ENCODE measurements around the gene ADIRF.
"Not testable (repeated sequence)": the region's sequence is repeated elsewhere in the genome, so short reads cannot be mapped to it uniquely, and the experiment has no call there.

DNA sequence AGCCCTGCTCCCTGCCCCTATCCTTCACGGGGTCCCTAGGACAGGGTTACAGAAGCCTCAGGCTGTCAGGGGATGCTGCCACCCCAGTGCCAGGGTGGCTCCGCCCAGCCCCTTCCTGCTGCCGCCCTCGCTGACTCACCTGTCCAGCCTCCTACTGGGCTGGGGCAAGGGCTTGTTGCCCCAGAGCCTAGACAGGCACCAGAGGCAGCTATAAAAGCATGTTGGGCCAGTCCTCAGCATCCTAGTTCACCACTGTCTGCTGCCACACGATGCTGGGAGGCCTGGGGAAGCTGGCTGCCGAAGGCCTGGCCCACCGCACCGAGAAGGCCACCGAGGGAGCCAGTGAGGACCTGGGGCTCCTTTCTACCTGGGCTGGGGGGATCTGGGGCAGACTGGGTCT is 51.8 kb downstream of the ADIRF start, which contains the start of gene FAM25A:
- TF ChIP-seq, protein P1, sequence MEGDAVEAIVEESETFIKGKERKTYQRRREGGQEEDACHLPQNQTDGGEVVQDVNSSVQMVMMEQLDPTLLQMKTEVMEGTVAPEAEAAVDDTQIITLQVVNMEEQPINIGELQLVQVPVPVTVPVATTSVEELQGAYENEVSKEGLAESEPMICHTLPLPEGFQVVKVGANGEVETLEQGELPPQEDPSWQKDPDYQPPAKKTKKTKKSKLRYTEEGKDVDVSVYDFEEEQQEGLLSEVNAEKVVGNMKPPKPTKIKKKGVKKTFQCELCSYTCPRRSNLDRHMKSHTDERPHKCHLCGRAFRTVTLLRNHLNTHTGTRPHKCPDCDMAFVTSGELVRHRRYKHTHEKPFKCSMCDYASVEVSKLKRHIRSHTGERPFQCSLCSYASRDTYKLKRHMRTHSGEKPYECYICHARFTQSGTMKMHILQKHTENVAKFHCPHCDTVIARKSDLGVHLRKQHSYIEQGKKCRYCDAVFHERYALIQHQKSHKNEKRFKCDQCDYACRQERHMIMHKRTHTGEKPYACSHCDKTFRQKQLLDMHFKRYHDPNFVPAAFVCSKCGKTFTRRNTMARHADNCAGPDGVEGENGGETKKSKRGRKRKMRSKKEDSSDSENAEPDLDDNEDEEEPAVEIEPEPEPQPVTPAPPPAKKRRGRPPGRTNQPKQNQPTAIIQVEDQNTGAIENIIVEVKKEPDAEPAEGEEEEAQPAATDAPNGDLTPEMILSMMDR (IDR thresholded peaks at IDR 0.05), result not testable (repeated sequence)
- TF ChIP-seq, protein P2, sequence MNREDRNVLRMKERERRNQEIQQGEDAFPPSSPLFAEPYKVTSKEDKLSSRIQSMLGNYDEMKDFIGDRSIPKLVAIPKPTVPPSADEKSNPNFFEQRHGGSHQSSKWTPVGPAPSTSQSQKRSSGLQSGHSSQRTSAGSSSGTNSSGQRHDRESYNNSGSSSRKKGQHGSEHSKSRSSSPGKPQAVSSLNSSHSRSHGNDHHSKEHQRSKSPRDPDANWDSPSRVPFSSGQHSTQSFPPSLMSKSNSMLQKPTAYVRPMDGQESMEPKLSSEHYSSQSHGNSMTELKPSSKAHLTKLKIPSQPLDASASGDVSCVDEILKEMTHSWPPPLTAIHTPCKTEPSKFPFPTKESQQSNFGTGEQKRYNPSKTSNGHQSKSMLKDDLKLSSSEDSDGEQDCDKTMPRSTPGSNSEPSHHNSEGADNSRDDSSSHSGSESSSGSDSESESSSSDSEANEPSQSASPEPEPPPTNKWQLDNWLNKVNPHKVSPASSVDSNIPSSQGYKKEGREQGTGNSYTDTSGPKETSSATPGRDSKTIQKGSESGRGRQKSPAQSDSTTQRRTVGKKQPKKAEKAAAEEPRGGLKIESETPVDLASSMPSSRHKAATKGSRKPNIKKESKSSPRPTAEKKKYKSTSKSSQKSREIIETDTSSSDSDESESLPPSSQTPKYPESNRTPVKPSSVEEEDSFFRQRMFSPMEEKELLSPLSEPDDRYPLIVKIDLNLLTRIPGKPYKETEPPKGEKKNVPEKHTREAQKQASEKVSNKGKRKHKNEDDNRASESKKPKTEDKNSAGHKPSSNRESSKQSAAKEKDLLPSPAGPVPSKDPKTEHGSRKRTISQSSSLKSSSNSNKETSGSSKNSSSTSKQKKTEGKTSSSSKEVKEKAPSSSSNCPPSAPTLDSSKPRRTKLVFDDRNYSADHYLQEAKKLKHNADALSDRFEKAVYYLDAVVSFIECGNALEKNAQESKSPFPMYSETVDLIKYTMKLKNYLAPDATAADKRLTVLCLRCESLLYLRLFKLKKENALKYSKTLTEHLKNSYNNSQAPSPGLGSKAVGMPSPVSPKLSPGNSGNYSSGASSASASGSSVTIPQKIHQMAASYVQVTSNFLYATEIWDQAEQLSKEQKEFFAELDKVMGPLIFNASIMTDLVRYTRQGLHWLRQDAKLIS (CRISPR knock-in tag; IDR thresholded peaks at IDR 0.05; ENCODE audit: borderline replicate concordance), result not testable (repeated sequence)
- TF ChIP-seq, protein P3, sequence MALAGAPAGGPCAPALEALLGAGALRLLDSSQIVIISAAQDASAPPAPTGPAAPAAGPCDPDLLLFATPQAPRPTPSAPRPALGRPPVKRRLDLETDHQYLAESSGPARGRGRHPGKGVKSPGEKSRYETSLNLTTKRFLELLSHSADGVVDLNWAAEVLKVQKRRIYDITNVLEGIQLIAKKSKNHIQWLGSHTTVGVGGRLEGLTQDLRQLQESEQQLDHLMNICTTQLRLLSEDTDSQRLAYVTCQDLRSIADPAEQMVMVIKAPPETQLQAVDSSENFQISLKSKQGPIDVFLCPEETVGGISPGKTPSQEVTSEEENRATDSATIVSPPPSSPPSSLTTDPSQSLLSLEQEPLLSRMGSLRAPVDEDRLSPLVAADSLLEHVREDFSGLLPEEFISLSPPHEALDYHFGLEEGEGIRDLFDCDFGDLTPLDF (CRISPR knock-in tag; IDR thresholded peaks at IDR 0.05), result not testable (repeated sequence)
- not testable (repeated sequence) for TF ChIP-seq JUN (CRISPR knock-in tag; IDR thresholded peaks at IDR 0.05); IRF2 (CRISPR knock-in tag; IDR thresholded peaks at IDR 0.05; ENCODE audit: borderline replicate concordance, low read depth); NFE2L1 (CRISPR knock-in tag; IDR thresholded peaks at IDR 0.05); TEAD4 (CRISPR knock-in tag; IDR thresholded peaks at IDR 0.05)
- TF ChIP-seq, protein P4, sequence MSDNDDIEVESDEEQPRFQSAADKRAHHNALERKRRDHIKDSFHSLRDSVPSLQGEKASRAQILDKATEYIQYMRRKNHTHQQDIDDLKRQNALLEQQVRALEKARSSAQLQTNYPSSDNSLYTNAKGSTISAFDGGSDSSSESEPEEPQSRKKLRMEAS (CRISPR knock-in tag; IDR thresholded peaks at IDR 0.05), result not testable (repeated sequence)
- TF ChIP-seq, protein P5, sequence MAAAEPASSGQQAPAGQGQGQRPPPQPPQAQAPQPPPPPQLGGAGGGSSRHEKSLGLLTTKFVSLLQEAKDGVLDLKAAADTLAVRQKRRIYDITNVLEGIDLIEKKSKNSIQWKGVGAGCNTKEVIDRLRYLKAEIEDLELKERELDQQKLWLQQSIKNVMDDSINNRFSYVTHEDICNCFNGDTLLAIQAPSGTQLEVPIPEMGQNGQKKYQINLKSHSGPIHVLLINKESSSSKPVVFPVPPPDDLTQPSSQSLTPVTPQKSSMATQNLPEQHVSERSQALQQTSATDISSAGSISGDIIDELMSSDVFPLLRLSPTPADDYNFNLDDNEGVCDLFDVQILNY (CRISPR knock-in tag; IDR thresholded peaks at IDR 0.05), result not testable (repeated sequence)

Data from WTC11 (cell line).